ENCODE results near the gene SLC26A1.
"Not testable (repeated sequence)": the region's sequence is repeated elsewhere in the genome, so short reads cannot be mapped to it uniquely, and the experiment has no call there.

SLC26A1 gene

DNA sequence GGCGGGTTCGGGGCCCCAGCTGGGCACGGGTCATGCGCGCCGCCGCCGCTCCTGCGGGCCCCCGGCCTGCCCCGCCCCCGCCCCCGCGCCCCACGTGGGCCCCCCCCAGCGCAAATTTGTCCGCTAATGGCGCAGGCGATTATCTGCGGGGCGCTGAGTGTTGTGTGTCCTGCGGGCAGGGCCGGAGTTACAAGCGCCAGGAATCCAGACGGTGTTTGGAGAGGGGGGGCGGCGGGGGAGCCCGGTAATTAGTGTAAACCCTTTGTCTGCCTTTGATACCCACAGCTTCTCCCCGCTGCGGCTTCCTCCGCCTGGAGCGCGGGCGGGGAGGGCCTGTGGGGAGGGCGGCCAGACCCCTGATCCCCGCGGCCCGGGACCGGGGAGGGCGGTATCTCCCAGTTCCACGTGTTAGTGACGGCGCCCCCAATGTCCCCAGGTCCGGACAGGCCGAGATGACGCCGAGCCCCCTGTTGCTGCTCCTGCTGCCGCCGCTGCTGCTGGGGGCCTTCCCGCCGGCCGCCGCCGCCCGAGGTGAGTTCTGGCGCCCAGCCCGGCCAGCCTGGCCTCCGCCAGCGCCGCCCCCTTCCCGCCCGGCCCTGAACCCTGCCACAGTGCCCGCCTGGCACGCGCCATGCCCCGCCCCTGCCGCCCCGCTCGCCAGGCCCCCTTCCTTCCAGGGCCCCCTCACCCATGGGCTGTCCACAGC, 19.0 kb upstream of the SLC26A1 start:
- DNase-seq, result no peak

DNA sequence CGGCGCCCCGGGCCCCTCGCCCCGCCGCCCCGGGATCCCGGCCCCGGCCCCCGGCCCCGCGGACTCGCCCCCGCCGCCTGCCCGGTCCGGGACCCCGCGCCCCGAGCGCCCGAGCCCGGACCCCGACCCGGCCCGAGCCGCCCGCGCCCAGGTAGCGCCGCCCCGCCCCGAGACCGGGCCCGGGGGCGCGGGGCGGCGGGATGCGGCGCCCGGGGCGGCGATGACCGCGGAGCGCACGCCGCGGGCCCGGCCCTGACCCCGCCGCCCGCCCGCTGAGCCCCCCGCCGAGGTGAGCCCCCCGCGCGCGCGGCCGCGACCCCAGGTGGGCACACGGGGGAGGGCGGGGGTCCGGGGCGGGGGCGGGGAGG, 18.4 kb upstream of the SLC26A1 start:
- DNase-seq, result no peak

DNA sequence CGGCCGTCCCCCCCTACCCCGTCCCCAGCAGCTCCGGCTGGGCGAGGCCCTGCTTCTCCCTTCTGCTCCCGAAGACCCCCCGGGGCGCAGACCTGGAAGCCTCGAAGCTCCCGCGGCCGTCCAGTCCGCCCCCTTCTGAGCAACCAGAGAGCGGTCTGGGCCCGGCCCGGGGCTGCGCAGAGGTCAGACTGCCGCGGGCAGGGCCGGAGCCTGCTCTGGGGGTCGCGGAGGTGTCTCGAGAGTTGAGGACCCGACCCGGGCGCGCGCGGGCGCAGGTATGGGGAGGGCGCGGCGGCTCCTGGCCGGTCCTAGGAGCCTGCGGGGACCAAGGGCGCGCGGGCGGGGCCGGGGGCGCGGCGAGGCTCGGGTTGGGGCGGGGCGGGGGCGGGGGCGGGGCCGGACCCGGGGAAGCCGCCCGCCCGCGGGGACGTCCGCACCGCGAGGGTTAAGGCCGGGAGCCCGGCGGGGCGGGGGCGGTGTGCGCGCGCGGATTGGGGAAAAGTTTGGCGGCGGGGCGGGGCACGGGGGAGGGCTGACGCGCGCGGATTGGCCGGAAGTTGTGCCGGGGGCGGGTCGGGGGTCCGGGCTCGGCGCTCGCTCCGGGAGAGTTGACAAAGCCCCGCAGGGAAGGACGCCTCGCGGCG, 17.9 kb upstream of the SLC26A1 start, which contains the start of gene FGFRL1:
Gene FGFRL1, plus strand, starts transcription at position 605 of the 644 bp plus-strand sequence. CDS start 860 bp downstream, outside the sequence.
- no peak for DNase-seq

DNA sequence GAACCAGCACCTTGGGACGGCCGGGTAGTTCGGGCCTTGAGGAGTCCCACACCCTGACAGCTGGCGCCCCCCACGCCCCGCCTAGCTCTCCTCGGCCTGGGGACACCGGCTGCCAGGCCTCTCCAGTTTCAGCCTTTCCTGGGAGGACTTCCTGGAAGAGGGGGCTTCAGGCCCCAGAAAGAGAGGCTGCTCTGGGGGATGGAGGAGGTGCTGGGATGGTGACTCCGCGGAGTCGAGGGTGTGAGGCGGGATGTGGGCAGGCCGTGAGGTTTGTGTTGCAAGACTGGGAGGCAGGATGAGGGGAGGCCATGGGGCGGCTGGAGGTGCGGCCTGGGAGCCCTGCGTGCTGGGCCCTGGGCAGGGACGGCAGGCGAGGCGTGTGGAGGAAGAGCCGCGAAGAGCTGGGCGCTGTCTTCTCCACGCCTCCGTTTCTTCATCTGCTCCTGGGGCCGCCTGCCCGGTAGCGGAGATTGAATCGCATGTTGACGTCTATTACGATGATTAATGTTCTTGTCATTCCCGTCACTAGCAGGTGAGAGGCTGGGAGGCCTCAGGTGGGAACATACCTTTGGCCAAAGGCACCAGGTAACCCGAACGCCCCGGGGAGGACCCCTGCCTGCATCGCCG, 17.3 kb upstream of the SLC26A1 start:
- no peak for DNase-seq

DNA sequence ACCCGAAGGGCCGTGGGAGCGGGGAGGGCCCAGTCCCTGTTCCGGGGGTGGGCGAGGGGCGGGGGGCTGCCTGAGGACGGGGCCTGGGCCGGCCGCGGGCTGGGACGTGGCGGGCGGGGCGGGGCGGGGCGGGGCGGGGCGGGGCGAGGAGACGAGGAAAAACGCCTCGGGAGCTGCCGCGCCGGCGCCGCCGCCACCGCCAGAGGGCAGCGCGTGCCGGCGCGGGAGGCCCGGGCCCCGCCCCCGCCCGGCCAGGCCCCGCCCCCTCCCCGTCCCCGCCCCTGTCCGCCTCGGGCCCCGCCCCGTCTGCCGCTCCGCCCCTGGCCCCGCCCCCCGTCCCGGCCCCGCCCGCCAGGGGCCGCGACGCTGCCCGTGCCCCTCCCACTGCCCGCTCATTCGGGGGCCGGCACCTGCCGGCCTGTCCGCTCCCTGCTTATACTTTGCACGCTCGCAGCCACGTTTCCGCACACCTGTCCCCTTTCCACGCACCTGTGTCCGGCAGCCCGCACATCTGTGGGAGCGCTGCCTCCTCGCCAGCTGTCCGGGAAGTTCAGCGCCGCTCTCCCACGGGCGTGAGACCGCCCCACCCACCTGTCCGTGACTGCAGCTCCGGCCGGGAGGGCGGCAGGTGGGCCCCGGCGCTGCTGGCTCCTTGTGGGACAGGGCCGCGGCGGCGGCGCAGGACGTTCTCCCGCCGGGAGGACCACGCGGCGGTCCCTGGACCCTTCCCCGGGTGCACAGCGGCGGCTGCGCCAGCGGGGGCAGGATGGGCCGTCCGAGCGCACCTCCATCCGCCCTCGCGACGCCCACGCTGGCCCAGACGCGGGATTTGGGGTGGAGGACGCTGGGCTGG, 16.6 kb upstream of the SLC26A1 start:
- no peak for DNase-seq

DNA sequence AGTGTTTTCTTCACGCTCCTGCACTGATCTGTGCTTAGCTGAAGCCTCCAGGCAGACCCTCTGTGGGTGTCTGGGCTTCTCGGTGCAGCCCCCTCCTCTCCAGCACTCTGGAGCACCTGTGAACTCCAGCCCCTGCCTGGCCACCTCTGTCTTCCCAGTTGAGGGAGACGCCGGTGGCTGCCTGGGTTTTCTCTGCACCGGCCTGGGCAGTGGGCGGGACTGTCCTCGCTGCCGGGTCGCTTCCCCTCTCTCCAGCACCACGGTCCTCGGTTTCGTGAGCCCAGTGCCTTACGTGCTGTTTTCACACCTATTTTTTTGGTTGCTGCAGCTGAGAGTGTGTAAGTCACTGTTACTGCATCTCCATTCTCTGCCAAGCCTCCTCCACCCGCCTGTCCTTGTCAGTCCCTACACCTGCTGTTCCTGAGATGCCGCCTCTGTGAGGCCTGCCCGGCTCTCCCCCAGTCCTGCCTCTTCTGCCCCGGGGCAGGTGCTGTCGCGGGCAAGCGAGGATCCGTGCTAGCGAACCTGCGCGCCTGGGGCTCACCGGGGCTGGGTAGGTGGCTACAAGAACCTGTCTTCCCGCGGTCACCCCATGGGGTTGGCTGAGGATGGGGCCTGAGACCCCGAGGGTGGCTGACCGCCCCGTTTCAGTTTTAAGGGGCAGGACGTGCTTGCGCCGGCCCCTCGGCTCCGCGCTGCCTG, 15.8 kb upstream of the SLC26A1 start:
- no peak for DNase-seq

DNA sequence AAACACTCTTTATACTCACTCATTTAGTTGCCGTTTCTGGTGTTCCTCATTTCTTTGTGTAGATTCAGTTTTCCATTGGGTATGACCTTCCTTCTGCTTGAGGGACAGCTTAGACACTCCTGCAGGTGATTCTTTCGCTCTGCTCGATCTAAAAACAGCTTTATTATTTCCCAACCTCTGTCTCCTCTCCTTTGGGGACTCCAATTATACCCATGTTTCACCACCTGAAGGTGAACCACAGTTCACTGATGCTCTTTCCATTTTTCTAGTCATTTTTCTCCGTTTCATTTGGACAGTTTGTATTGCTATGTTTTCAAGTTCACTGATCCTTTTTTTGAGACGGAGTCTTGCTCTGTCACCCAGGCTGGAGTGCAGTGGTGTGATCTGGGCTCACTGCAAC, 13.7 kb upstream of the SLC26A1 start:
- DNase-seq, result no peak

DNA sequence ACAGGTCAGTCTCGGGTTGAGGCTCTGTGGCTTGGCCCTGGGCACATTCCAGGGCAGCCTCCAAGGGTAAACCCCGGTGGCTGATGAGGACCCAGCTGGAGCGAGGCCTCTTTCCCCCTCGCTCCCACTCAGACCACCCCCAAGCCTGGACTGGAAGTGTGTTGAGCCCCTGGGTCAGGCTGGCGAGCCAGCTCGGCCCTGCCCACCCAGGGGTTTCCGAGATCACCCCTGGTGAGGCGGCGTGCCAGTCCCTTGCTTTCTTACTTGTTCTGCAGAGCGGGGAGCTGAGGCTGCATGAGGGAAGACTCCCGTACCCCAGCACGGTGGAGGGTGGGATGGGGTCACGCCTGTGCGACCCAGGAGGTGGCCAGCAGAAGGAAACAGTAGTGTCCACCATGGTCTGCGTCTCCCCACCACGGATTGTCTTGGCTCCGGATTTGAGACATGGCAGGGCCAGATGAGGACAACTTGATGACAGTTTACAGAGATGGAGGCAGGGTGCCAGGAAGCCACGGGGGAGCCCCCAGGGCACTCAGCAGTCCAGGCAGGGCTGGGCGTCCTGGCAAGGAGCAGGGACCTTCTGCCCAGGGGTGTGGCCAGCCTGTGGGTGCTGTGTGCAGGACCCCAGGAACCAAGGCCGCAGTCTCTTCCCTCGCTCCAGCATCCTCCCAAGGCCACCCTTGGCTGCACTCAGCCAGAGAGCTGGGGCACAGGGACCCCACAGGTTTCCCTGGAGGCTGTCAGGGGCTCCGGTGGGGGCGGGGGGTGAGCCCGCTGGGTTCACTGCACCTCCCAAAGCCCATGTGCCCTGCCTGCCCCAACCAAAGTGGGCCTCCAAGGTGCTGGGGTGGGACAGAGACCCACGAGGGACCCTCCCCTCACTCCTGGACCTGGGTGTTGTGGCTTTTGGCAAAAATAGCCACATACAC, 11.6 kb upstream of the SLC26A1 start:
- DNase-seq, result no peak

DNA sequence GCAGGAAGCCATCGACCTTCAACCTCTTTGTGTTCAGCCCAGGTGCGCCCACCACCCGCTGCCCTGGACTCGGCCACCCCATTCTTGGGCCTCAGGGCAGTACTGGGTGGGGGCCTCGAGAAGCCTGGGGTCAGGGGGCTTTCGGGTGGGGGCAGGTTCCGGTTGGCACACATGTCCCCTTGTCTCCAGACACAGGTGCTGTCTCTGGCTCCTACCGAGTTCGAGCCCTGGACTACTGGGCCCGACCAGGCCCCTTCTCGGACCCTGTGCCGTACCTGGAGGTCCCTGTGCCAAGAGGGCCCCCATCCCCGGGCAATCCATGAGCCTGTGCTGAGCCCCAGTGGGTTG, 10.8 kb upstream of the SLC26A1 start:
- no peak for DNase-seq

DNA sequence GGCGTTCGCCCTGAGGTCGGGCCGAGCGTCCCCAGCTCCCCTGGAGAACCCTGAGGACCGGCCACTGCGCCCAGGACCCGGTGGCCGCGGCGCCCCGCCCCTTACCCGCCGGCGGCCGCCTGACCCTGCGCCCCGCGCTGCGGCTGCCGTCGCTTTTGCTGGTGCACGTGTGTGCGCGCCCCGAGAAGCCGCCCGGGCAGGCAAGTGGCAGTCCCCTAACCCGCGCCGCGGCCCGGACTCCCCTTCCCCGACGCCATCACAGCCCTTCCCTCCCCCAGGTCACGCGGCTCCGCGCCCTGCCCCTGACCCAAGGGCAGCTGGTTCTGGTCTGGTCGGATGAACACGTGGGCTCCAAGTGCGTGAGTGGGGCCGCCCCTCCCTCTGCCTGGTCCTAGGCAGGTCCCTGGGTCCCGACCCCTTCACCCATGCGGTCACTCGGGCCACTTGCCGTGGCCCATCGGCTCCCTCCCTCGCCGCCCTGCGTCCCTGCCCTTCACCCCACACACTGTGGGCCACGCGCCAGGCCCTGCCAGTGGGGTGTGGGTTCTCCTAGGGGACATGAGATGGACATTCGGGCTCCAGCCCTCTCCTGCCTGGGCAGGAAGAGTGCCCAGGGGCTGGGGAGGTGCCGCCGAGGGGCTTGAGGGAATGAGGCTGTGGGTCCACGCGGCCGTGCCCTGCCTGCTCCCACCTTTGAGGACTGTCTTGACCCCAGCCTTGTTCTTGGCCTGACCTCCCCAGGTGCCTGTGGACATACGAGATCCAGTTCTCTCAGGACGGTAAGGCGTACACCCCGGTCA, 10.3 kb upstream of the SLC26A1 start:
- DNase-seq, result no peak

DNA sequence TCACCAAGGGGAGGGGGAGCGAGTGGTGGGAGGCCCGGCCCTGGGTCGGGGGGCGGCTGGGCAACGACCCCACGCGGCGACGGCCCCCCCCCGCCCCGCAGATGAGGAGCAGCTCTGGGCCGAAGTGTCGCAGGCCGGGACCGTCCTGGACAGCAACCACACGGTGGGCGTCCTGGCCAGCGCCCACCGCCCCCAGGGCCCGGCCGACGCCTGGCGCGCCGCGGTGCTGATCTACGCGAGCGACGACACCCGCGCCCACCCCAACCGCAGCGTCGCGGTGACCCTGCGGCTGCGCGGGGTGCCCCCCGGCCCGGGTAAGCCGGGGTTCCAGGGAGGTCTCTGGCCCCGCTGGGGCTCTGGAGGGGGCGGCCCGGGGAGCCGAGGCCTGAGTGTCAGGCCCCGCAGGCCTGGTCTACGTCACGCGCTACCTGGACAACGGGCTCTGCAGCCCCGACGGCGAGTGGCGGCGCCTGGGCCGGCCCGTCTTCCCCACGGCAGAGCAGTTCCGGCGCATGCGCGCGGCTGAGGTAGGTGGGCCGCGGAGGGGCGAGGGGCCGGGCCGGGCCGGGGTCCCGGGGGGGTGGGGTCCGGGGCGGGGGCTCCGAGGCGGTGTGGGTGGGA, 9.5 kb upstream of the SLC26A1 start:
- DNase-seq, result no peak

DNA sequence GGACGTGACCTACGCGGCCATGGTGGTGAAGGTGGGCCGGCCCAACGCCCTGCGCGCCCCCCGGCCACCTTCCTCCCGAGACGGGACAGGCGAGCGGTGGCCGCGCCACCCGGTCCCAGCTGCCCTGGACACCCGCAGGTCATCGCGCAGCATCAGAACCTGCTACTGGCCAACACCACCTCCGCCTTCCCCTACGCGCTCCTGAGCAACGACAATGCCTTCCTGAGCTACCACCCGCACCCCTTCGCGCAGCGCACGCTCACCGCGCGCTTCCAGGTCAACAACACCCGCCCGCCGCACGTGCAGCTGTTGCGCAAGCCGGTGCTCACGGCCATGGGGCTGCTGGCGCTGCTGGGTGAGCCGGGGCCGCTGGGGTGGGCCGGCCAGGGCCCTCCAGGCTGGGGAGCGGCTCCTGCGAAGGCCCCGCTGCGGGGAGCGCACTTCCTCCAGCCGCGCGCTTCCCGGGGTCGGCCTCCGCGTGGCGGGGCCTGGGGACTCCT, 9.0 kb upstream of the SLC26A1 start:
- DNase-seq, result no peak

DNA sequence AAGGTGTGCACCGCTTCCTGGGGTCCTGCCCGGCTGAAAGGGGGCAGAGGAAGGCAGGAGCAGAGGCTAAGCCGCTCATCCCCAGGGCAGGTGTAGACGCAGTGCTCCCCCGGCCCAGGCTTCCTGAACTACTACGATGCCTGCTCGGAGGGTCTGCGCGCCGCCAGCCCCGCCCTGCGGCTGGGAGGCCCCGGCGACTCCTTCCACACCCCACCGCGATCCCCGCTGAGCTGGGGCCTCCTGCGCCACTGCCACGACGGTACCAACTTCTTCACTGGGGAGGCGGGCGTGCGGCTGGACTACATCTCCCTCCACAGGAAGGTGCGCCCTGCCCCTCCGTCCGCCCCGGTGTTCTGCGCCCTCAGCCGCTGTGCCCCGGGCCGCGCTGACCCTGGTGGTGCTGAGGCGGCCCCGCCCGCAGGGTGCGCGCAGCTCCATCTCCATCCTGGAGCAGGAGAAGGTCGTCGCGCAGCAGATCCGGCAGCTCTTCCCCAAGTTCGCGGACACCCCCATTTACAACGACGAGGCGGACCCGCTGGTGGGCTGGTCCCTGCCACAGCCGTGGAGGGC, 8.4 kb upstream of the SLC26A1 start:
- DNase-seq, result no peak

DNA sequence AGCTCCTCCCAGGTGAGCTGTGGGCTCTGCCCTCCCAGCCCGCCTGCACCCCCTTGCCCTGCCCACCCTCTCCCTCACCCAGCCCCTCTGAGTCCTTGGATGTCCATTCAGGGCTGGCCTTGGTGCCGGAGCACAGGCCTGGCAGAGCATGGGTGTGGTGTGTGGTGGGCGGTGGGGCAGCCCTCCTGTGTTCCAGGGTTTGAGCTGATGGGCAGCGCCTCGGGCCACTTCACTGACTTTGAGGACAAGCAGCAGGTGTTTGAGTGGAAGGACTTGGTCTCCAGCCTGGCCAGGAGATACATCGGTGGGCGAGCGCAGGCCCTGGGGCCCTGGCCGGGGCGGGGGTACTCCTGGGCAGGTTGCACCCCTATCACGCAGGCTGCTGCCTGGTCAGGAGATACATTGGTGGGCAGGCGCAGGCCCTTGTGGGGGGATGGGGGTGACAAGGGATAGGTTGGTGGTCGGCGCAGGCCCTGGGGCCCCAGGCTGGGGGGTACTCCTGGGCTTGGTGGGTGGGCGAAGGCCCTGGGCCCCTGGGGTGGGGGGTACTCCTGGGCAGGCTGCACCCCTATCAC, 7.6 kb upstream of the SLC26A1 start:
- DNase-seq, result no peak

DNA sequence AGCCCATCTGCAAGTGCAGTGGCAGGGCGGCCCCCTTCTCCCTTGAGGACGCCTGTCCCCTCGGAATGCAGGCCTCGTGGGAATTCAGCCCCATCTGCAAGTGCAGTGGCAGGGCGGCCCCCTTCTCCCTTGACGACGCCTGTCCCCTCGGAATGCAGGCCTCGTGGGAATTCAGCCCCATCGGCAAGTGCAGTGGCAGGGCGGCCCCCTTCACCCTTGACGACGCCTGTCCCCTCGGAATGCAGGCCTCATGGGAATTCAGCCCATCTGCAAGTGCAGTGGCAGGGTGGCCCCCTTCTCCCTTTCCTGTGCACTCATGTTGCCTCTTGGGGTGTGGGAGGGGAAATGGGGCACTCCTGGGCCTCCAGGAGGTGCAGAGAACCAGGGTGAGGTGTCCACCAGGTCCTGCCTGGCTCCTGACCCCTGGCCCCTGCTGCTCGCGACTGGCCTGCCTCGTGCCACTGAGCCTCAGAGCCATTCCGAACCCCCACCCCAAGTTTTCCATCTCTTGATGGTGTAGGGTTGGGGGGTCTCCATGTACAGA, 6.8 kb upstream of the SLC26A1 start:
- no peak for DNase-seq

DNA sequence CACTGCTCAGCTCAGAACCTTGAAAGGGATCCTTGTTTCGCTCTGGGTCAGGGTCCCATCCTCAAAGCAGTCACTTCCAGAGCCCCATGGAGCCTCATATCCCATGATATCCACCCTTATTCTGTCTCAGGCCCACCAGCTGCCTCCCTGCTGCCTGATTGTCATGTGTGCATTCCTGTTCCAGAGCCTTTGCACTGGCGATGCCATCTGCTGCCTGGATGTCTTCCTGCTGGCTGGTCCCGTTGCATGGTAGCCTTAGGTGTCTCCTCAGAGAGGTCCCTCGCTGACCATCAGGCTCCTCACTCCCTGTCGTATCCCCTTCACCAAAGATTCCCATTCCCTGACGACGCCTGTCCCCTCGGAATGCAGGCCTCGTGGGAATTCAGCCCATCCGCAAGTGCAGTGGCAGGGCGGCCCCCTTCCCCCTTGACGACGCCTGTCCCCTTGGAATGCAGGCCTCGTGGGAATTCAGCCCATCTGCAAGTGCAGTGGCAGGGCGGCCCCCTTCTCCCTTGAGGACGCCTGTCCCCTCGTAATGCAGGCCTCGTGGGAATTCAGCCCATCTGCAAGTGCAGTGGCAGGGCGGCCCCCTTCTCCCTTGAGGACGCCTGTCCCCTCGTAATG, 6.1 kb upstream of the SLC26A1 start:
- not testable (repeated sequence) for DNase-seq

DNA sequence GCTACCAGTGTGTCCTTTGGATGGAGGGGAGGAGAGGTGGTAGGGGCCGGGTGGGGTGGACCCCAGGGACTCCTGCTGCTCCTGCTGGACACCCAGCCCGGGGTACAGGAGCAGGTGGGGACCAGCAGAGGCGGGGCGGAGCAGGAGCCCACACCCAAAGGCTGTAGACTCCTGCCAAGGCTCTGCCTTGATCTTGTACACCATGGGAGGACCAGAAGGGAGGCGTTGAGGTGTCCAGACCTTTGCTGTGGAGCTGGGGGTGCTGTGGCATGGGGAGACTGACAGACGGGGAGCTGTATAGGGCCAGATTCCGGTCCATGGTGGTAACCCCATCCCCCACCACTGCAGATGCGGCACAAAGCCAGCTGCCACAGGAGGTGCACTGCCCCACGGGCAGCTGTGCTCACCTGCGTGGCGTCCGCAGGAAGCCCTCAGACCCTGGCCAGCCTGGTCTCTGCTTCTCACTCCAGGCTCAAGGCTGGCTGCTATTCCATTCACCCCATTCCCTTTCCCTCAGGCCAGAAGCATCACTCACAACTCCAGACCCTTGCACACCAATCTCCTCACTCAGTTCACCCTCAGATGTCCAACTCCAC, 5.0 kb upstream of the SLC26A1 start:
- DNase-seq, result no peak

Measured in NCI-H1436 treated with DMSO at 0.1 percent for 48 hours (cell line).